ENCODE measurements around the gene NRG3.

Gene NRG3

DNA sequence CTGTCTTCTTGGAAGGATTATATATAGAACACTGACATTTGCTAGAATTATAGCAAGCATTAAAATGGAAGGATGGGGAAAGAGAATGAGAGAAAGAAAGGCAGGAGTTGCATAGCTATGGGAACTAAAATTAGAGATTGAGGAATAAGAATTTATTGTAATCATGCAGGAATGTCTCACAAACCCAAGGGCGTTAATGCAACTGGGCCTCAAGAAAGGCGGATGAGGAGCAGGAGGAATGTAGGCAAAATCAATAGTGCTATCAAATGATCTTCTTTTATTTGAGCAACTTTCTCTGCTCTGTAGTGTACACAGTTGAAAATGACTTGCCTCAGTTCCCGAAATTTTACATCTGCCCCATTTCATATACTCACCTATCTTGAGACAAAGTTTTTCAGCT lies 1132.5 kb downstream of the NRG3 start:
- no peaks in the 10 kb centered on the region for H3K36me3 ChIP-seq (ENCODE audit: control insufficient read depth, insufficient read depth, low read length)
- H3K27me3 ChIP-seq (replicated peaks; ENCODE audit: control insufficient read depth, insufficient read depth, low read length), result no peaks in the 10 kb centered on the region
- no peak for DNase-seq (ENCODE audit: extremely low read depth, insufficient read length)
- TF ChIP-seq, protein P1, sequence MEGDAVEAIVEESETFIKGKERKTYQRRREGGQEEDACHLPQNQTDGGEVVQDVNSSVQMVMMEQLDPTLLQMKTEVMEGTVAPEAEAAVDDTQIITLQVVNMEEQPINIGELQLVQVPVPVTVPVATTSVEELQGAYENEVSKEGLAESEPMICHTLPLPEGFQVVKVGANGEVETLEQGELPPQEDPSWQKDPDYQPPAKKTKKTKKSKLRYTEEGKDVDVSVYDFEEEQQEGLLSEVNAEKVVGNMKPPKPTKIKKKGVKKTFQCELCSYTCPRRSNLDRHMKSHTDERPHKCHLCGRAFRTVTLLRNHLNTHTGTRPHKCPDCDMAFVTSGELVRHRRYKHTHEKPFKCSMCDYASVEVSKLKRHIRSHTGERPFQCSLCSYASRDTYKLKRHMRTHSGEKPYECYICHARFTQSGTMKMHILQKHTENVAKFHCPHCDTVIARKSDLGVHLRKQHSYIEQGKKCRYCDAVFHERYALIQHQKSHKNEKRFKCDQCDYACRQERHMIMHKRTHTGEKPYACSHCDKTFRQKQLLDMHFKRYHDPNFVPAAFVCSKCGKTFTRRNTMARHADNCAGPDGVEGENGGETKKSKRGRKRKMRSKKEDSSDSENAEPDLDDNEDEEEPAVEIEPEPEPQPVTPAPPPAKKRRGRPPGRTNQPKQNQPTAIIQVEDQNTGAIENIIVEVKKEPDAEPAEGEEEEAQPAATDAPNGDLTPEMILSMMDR (IDR thresholded peaks at IDR 0.05; ENCODE audit: insufficient read depth, low read length, poor library complexity, severe bottlenecking), result no peak
- H3K4me3 ChIP-seq (replicated peaks; ENCODE audit: low read depth, low read length), result no peak overlapping the region

DNA sequence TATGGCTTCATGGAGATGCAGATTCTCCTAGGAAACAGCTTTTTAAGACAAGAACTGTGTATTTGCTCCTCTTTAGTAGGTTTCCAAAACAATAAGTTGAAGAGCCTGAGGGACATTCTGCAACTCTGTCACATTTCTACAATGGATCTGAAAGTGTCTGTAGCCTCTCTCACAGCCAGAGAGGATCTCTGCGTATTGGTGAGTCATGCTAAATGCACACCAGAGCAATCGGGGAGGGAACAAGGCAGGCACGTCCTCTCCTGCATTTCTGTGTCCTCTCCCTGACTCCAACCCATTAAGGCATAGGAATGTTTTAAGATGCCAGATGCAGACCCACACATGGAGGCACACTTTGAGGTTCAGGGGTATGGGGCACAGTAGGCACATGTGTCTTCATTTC lies 1137.9 kb downstream of the NRG3 start:
- H3K4me3 ChIP-seq (replicated peaks; ENCODE audit: low read depth, low read length), result no peak overlapping the region
- no peak for DNase-seq (ENCODE audit: extremely low read depth, insufficient read length)

DNA sequence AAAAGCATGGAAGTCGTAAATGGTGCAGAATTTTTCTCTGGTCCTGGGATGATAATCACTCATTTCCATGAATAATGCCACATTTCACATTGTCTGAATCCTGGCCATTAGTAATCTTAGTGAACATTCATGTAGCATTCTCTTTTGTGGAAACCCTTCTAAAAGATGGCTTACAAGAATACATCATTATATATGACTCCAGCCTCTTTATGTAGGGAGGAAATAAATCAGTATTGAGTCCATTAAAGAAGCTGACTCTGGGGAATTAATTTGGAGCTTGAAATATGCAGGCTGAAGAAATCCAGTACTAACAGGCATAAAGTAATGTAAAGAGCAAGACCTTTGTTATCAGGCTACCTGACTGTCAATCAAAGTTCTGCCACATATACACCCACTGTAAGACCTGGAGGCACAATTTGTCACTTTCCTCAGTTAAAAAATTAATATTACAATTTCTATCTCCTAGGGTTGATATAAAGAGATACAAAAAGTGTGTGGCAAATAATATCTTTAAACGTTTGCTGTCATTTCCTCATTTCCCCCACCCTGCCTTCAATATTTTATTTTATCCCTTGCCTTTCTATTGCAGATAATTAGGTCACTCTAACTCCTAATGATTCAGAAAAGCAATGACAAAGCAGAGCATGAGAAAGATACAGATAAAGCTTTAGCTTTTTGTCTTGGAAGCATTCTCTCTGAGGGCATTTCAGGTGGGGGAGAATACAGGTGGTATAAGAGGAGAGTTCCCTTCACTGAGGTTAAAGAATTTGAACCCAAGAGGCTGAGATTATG lies 1142.3 kb downstream of the NRG3 start:
- no peaks in the 10 kb centered on the region for H3K27me3 ChIP-seq (replicated peaks; ENCODE audit: control insufficient read depth, insufficient read depth, low read length)
- no peaks in the 10 kb centered on the region for H3K36me3 ChIP-seq (ENCODE audit: control insufficient read depth, insufficient read depth, low read length)
- no peak overlapping the region for H3K4me3 ChIP-seq (replicated peaks; ENCODE audit: low read depth, low read length)
- DNase-seq (ENCODE audit: extremely low read depth, insufficient read length), result no peak
- TF ChIP-seq, protein P1 (IDR thresholded peaks at IDR 0.05; ENCODE audit: insufficient read depth, low read length, poor library complexity, severe bottlenecking), result no peak

More for the DNA sequence above, 1137.9 kb downstream of the NRG3 start:
- Histone ChIP-seq H3K36me3 (ENCODE audit: control insufficient read depth, insufficient read depth, low read length) (no peaks in the 10 kb centered on the region), H3K27me3 (replicated peaks; ENCODE audit: control insufficient read depth, insufficient read depth, low read length) (no peaks in the 10 kb centered on the region)
- TF ChIP-seq, protein P1 (IDR thresholded peaks at IDR 0.05; ENCODE audit: insufficient read depth, low read length, poor library complexity, severe bottlenecking), result no peak

DNA sequence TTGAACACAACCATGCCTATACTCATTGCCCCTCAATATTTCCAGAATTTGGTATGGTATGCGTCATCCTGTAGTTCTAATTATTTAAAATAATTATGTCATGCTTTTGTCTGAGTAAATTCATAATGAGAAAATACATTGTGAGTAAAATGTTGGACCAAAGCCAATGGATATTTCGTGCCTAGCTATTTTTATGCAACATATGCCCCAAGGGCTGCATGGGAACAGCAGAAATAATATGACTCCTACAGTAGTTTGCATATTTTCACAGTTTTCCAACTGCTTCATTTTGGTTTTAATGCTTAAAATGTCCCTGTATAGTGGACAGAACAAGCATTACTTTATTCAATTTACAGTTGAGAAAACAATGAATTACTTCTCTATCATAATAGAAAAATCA lies 1148.7 kb downstream of the NRG3 start:
- no peak for DNase-seq (ENCODE audit: extremely low read depth, insufficient read length)
- no peaks in the 10 kb centered on the region for H3K27me3 ChIP-seq (replicated peaks; ENCODE audit: control insufficient read depth, insufficient read depth, low read length)
- TF ChIP-seq, protein P1 (IDR thresholded peaks at IDR 0.05; ENCODE audit: insufficient read depth, low read length, poor library complexity, severe bottlenecking), result no peak
- H3K36me3 ChIP-seq (ENCODE audit: control insufficient read depth, insufficient read depth, low read length), result no peaks in the 10 kb centered on the region
- no peak overlapping the region for H3K4me3 ChIP-seq (replicated peaks; ENCODE audit: low read depth, low read length)
